Neural cell (in vitro differentiated cells): ENCODE results near the gene SNAPIN. TPM values are rescaled to one million over a fixed set of nuclear protein-coding genes. Genes with fewer than 3 reads are reported as not detected.

Source experiments
- H2AFZ ChIP-seq: fragments of 200-600, 300-800 bp; sonication (generic), shearing (Covaris generic); 2 replicates; pipeline ENCODE4 v1.6.0; 2014; ENCODE audit warnings: low read depth, mild to moderate bottlenecking, antibody characterized with exemption, low read length, moderate library complexity
- H3F3A ChIP-seq: fragments of 200-600 bp; shearing (Covaris generic); 2 replicates; pipeline ENCODE4 v1.6.1; 2016; ENCODE audit warnings: mild to moderate bottlenecking, moderate library complexity, mixed read lengths, antibody characterized with exemption, low read length; ENCODE audit not compliant: insufficient read depth, poor library complexity, severe bottlenecking
- H3K27ac ChIP-seq: fragments of 200-600, 300-800 bp; sonication (generic), shearing (Covaris generic); 2 replicates; pipeline ENCODE4 v1.5.1; 2014; ENCODE audit warnings: mild to moderate bottlenecking, low read length, moderate library complexity
- H3K27me3 ChIP-seq: fragments of 300-800, 200-600 bp; sonication (generic), shearing (Covaris generic); 2 replicates; pipeline ENCODE4 v1.6.0; 2014; ENCODE audit warnings: mild to moderate bottlenecking, low read depth, low read length, moderate library complexity; ENCODE audit not compliant: insufficient read depth
- H3K36me3 ChIP-seq: fragments of 300-800, 200-600 bp; sonication (generic), shearing (Covaris generic); 2 replicates; pipeline ENCODE4 v1.5.1; 2014; ENCODE audit warnings: mild to moderate bottlenecking, antibody characterized with exemption, low read length, moderate library complexity; ENCODE audit not compliant: insufficient read depth
- H3K4me2 ChIP-seq: fragments of 300-800, 200-600 bp; sonication (generic), shearing (Covaris generic); 2 replicates; pipeline ENCODE4 v1.6.0; 2014; ENCODE audit warnings: mild to moderate bottlenecking, low read length
- H3K4me3 ChIP-seq: fragments of 300-800, 200-600 bp; sonication (generic), shearing (Covaris generic); 2 replicates; pipeline ENCODE4 v1.5.1; 2014; ENCODE audit warnings: mild to moderate bottlenecking, low read length, moderate library complexity
- H3K79me2 ChIP-seq: fragments of 200-600 bp; shearing (Covaris generic); replicated peaks from 2 replicates; pipeline ENCODE4 v1.6.0; 2014; ENCODE audit warnings: mild to moderate bottlenecking, low read length, moderate library complexity; ENCODE audit not compliant: insufficient read depth
- H3K9ac ChIP-seq: fragments of 300-800, 200-600 bp; sonication (generic), shearing (Covaris generic); 2 replicates; pipeline ENCODE4 v1.6.1; 2016; ENCODE audit warnings: mild to moderate bottlenecking, low read length, mixed read lengths
- H3K9me2 ChIP-seq: fragments of 200-600 bp; shearing (Covaris generic); 2 replicates; pipeline ENCODE4 v1.6.1; 2016; ENCODE audit warnings: mild to moderate bottlenecking, low read length, mixed read lengths; ENCODE audit not compliant: insufficient read depth
- H3K9me3 ChIP-seq: fragments of 200-600, 300-800 bp; sonication (generic), shearing (Covaris generic); 2 replicates; pipeline ENCODE4 v1.6.1; 2016; ENCODE audit warnings: mild to moderate bottlenecking, mixed run types, low read length, moderate library complexity, mixed read lengths
- H4K20me1 ChIP-seq: fragments of 200-600 bp; shearing (Covaris generic); 2 replicates; pipeline ENCODE4 v1.6.1; 2016; ENCODE audit warnings: mild to moderate bottlenecking, mixed run types; ENCODE audit not compliant: insufficient read depth
- CTCF ChIP-seq: fragments of 450-650 bp; IDR thresholded peaks from 2 replicates; pipeline ENCODE4 v1.5.1; 2014; ENCODE audit warnings: antibody characterized with exemption, mild to moderate bottlenecking, moderate library complexity; ENCODE audit not compliant: poor library complexity, severe bottlenecking
- EP300 ChIP-seq: fragments of 450-650 bp; conservative IDR thresholded peaks from 2 replicates; pipeline ENCODE4 v1.6.1; 2014; ENCODE audit warnings: antibody characterized with exemption, mild to moderate bottlenecking, moderate library complexity; ENCODE audit not compliant: poor library complexity, severe bottlenecking
- EZH2 ChIP-seq: fragments of 200-600, 300-800 bp; shearing (Covaris generic), sonication (generic); IDR thresholded peaks from 2 replicates; pipeline ENCODE4 v1.6.1; 2014; ENCODE audit warnings: antibody characterized with exemption, low read length, borderline replicate concordance, mild to moderate bottlenecking; ENCODE audit not compliant: insufficient read depth, poor library complexity, severe bottlenecking
- MXI1 ChIP-seq: fragments of 450-650 bp; conservative IDR thresholded peaks from 2 replicates; pipeline ENCODE4 v1.6.1; 2014; ENCODE audit warnings: antibody characterized with exemption, mild to moderate bottlenecking; ENCODE audit not compliant: poor library complexity, severe bottlenecking
- POLR2AphosphoS5 ChIP-seq: IDR thresholded peaks from 2 replicates; pipeline ENCODE4 v1.6.1; 2012
- RAD21 ChIP-seq: fragments of 450-650 bp; conservative IDR thresholded peaks from 2 replicates; pipeline ENCODE4 v1.6.1; 2014; ENCODE audit warnings: antibody characterized with exemption, mild to moderate bottlenecking, moderate library complexity
- REST ChIP-seq: IDR thresholded peaks from 2 replicates; pipeline ENCODE4 v1.6.1; 2012; ENCODE audit warnings: borderline replicate concordance
- SMC3 ChIP-seq: fragments of 450-650 bp; conservative IDR thresholded peaks from 2 replicates; pipeline ENCODE4 v1.6.1; 2014; ENCODE audit warnings: antibody characterized with exemption, mild to moderate bottlenecking, moderate library complexity; ENCODE audit not compliant: poor library complexity
- TAF1 ChIP-seq: IDR thresholded peaks from 2 replicates; pipeline ENCODE4 v1.6.1; 2012; ENCODE audit warnings: low read depth
- polyA plus RNA-seq: library from polyadenylated mRNA; depleted of rRNA; stranded (reverse); fragments of >200 nt; gene quantifications from 2 replicates; pipeline ENCODE4 v1.2.3, GENCODE V29; 2014

Gene SNAPIN
- polyA plus RNA-seq, 1 donor from 2014 or later: 100.0 TPM

- H3K4me2 ChIP-seq: no peak overlapping the region
- H3F3A ChIP-seq: no peaks in the 10 kb centered on the region
- H3K4me3 ChIP-seq: no peak overlapping the region
- no peaks in the 10 kb centered on the region for H3K27me3 ChIP-seq
- H3K9ac ChIP-seq: no peak overlapping the region
- no peak overlapping the region for H2AFZ ChIP-seq
- no peaks in the 10 kb centered on the region for H3K36me3 ChIP-seq
- TF ChIP-seq MXI1 (no peak), REST (no peak), POLR2AphosphoS5 (no peak), RAD21 (no peak)
- peaks cover 10% of the 10 kb centered on the region for H3K79me2 ChIP-seq
- H4K20me1 ChIP-seq: no peaks in the 10 kb centered on the region
- no peak overlapping the region for H3K27ac ChIP-seq
- no peaks in the 10 kb centered on the region for H3K9me2 ChIP-seq
- no peaks in the 10 kb centered on the region for H3K9me3 ChIP-seq
Measured at GRCh38 chr1:153629971-153630370, 28.5 kb upstream of the SNAPIN start.

- no peaks in the 10 kb centered on the region for H3K36me3 ChIP-seq
- H3K4me3 ChIP-seq: no peak overlapping the region
- no peaks in the 10 kb centered on the region for H3F3A ChIP-seq
- no peak overlapping the region for H3K4me2 ChIP-seq
- TF ChIP-seq POLR2AphosphoS5: no peak
- no peak for TF ChIP-seq REST
- TF ChIP-seq EZH2: no peak
- TF ChIP-seq CTCF: no peak
- TF ChIP-seq EP300: no peak
- TF ChIP-seq TAF1: no peak
- TF ChIP-seq SMC3: no peak
- TF ChIP-seq MXI1: no peak
- no peak for TF ChIP-seq RAD21
- H4K20me1 ChIP-seq: no peaks in the 10 kb centered on the region
- H3K9me3 ChIP-seq: no peaks in the 10 kb centered on the region
- peaks cover 14% of the 10 kb centered on the region for H3K79me2 ChIP-seq
- H3K9me2 ChIP-seq: no peaks in the 10 kb centered on the region
- H3K27me3 ChIP-seq: no peaks in the 10 kb centered on the region
- H3K27ac ChIP-seq: no peak overlapping the region
- H2AFZ ChIP-seq: no peak overlapping the region
- H3K9ac ChIP-seq: no peak overlapping the region
Measured at GRCh38 chr1:153630384-153630783, 28.1 kb upstream of the SNAPIN start.
